Measurements from ENCODE around the gene TTPAL.

DNA sequence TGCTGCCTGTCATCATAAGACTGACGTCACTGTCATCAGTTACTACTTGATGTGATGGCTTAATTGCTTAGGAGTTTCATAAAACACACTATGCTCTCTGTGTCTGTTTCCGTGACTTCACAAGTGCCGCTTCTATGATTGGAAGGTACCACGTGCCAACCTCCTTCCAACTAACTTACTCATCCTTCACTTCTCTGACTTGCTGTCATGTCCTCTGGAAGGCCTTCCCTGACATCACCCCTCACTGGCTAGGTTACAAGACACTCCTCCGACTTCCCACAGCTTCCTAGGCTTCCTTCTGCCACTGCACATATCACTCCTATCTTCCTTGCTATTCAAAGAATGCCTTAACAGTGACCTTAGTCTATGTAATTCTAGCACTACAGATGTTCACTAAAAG lies 25.8 kb downstream of the TTPAL start:
- TF ChIP-seq, protein P1, sequence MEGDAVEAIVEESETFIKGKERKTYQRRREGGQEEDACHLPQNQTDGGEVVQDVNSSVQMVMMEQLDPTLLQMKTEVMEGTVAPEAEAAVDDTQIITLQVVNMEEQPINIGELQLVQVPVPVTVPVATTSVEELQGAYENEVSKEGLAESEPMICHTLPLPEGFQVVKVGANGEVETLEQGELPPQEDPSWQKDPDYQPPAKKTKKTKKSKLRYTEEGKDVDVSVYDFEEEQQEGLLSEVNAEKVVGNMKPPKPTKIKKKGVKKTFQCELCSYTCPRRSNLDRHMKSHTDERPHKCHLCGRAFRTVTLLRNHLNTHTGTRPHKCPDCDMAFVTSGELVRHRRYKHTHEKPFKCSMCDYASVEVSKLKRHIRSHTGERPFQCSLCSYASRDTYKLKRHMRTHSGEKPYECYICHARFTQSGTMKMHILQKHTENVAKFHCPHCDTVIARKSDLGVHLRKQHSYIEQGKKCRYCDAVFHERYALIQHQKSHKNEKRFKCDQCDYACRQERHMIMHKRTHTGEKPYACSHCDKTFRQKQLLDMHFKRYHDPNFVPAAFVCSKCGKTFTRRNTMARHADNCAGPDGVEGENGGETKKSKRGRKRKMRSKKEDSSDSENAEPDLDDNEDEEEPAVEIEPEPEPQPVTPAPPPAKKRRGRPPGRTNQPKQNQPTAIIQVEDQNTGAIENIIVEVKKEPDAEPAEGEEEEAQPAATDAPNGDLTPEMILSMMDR (IDR thresholded peaks at IDR 0.05), result no peak
- no peak for TF ChIP-seq ZFX (IDR thresholded peaks at IDR 0.05; ENCODE audit: borderline replicate concordance)
